B cell (primary cell): ENCODE data around the gene SERPINI1. TPM values are rescaled to one million over a fixed set of nuclear protein-coding genes. Genes with fewer than 3 reads are reported as not detected.

Experiments
- ATAC-seq: fragments of 200-7000 bp; cut with Tn5 transposase; one replicate; pipeline ENCODE4 v1.10.0; 2021; ENCODE audit warnings: low read depth, mild to moderate bottlenecking, moderate number of reproducible peaks, moderate library complexity
- CTCF ChIA-PET: fragments of 350-600 bp; sonication (Branson Sonifier 250); formaldehyde crosslinking; loops from one replicate; lab custom pipeline; 2021; ENCODE audit warnings: antibody characterized with exemption, inconsistent platforms; lab: Charles Lee
- POLR2A ChIA-PET: fragments of 350-600 bp; sonication (Branson Sonifier 250); formaldehyde crosslinking; loops from one replicate; lab custom pipeline; 2021; ENCODE audit warnings: antibody characterized with exemption; lab: Charles Lee
- DNase-seq: peaks from one replicate; pipeline ENCODE4 v3.0.0; 2013
- H2AFZ ChIP-seq: 2 replicates; pipeline ENCODE4 v1.6.1; 2012; ENCODE audit warnings: mild to moderate bottlenecking, low read depth, low read length; ENCODE audit not compliant: insufficient read depth, poor library complexity, severe bottlenecking
- H3K27ac ChIP-seq, 2 donors: 1 replicate in 1 of 2; 2 replicates in 1 of 2; pipeline ENCODE4 v1.5.1; 2012 to 2013; ENCODE audit warnings: low read length in 2 of 2, mild to moderate bottlenecking in 2 of 2, moderate library complexity in 1 of 2
- H3K27me3 ChIP-seq, 4 experiments: fragments of 200-600 bp in 1 of 4; sonication (generic) in 1 of 4; replicated peaks in 1 of 4; 1 replicate in 2 of 4; 2 replicates in 2 of 4; pipeline versions ENCODE4 v1.6.1 to v1.7.0; 2013 to 2016; ENCODE audit warnings: low read length in 3 of 4, mild to moderate bottlenecking in 2 of 4, mixed read lengths in 1 of 4, moderate library complexity in 1 of 4; ENCODE audit not compliant: insufficient read depth in 4 of 4, control insufficient read depth in 3 of 4; ENCODE audit errors: control extremely low read depth in 1 of 4
- H3K36me3 ChIP-seq, 2 experiments: replicated peaks in 1 of 2; 1 replicate in 1 of 2; 2 replicates in 1 of 2; pipeline versions ENCODE4 v1.6.1 to v1.7.1; 2013; ENCODE audit warnings: low read length in 1 of 2; ENCODE audit not compliant: insufficient read depth in 2 of 2, control insufficient read depth in 1 of 2; ENCODE audit errors: control extremely low read depth in 1 of 2, extremely low read depth in 1 of 2
- H3K4me1 ChIP-seq, 2 donors: fragments of 200-600 bp in 1 of 2; sonication (generic) in 1 of 2; 1 replicate in 1 of 2; 2 replicates in 1 of 2; pipeline versions ENCODE4 v1.5.1 to v1.6.1; 2013 to 2017; ENCODE audit warnings: low read length in 2 of 2; ENCODE audit not compliant: control insufficient read depth in 2 of 2, insufficient read depth in 2 of 2
- H3K4me2 ChIP-seq: replicated peaks from 2 replicates; pipeline ENCODE3; 2012; ENCODE audit warnings: mild to moderate bottlenecking, low read depth, low read length; ENCODE audit not compliant: poor library complexity, severe bottlenecking
- H3K4me3 ChIP-seq, 5 experiments: fragments of 200-600 bp in 1 of 5; sonication (generic) in 1 of 5; 1 replicate in 3 of 5; 2 replicates in 2 of 5; pipeline versions ENCODE4 v1.5.1 to v1.7.0; 2011 to 2016; ENCODE audit warnings: low read length in 4 of 5, mild to moderate bottlenecking in 4 of 5, low read depth in 2 of 5, control low read depth in 1 of 5, moderate library complexity in 1 of 5; ENCODE audit not compliant: insufficient read depth in 1 of 5; ENCODE audit errors: control extremely low read depth in 1 of 5, extremely low read depth in 1 of 5
- H3K79me2 ChIP-seq: fragments of 200-600 bp; sonication (generic); one replicate; pipeline ENCODE4 v1.6.0; 2016; ENCODE audit warnings: low read length; ENCODE audit not compliant: control insufficient read depth, insufficient read depth
- H3K9ac ChIP-seq: fragments of 200-600 bp; sonication (generic); 2 replicates; pipeline ENCODE4 v1.6.1; 2017; ENCODE audit warnings: mild to moderate bottlenecking, low read length, moderate library complexity
- H3K9me3 ChIP-seq, 3 donors: one replicate each; pipeline versions ENCODE4 v1.6.1 to v1.7.1; 2013; ENCODE audit warnings: low read length in 2 of 3; ENCODE audit not compliant: control insufficient read depth in 2 of 3, insufficient read depth in 1 of 3; ENCODE audit errors: control extremely low read depth in 1 of 3
- H4K20me1 ChIP-seq: 2 replicates; pipeline ENCODE4 v1.6.0; 2012; ENCODE audit warnings: mild to moderate bottlenecking, low read length; ENCODE audit not compliant: insufficient read depth, control insufficient read depth, poor library complexity, severe bottlenecking
- H3K27ac Mint-ChIP-seq: one replicate; pipeline ENCODE4 v1.8.0; 2021; ENCODE audit warnings: mixed read lengths
- H3K27me3 Mint-ChIP-seq: one replicate; pipeline ENCODE4 v1.8.0; 2021; ENCODE audit warnings: mixed read lengths
- H3K4me1 Mint-ChIP-seq: one replicate; pipeline ENCODE4 v1.8.0; 2021; ENCODE audit warnings: mixed read lengths
- H3K4me3 Mint-ChIP-seq: one replicate; pipeline ENCODE4 v1.8.0; 2021; ENCODE audit warnings: mixed read lengths
- H3K9me3 Mint-ChIP-seq: one replicate; pipeline ENCODE4 v1.8.0; 2022; ENCODE audit warnings: mixed read lengths; ENCODE audit not compliant: insufficient read depth
- EZH2 ChIP-seq: IDR thresholded peaks from 2 replicates; pipeline ENCODE4 v1.6.1; 2012; ENCODE audit warnings: borderline replicate concordance, low read depth, mild to moderate bottlenecking, moderate library complexity, low read length; ENCODE audit not compliant: insufficient read depth, poor library complexity, severe bottlenecking
- WGBS: methylation state at CpG from one replicate; pipeline ENCODE4 v1.1.5; 2013; ENCODE audit warnings: missing lambda C conversion rate; ENCODE audit not compliant: insufficient coverage; 5-methylcytosine and 5-hydroxymethylcytosine counted together
- intact Hi-C: fragments of 100-400 bp; cut with micrococcal nuclease; formaldehyde crosslinking; loops from one replicate; pipeline ENCODE4 v1.10.0; 2022
- polyA plus RNA-seq: library from polyadenylated mRNA; depleted of rRNA; stranded (reverse); fragments of >200 nt; gene quantifications from 2 replicates; pipeline ENCODE4 v1.2.3, GENCODE V29; 2012
- total RNA-seq, 2 donors: library from RNA; stranded (reverse); fragments of 120-200 nt in 1 of 2; gene quantifications; 1 replicate in 1 of 2; 2 replicates in 1 of 2; pipeline versions ENCODE4 v1.2.3 to v1.2.4, GENCODE V29; 2013 to 2022
- TF ChIP-seq, protein P1 (sequence below): fragments of 200-600 bp; IDR thresholded peaks from one replicate; pipeline ENCODE4 v1.8.0; 2022; ENCODE audit warnings: antibody characterized with exemption, mild to moderate bottlenecking

The SERPINI1 gene
- total and polyA plus RNA-seq, 2 donors (not counting 1 experiment from before 2014, with no cell fraction given): 6.8 to 7.0 TPM

- Mint-ChIP-seq H3K4me3 (no peak overlapping the region), H3K27ac (no peak overlapping the region), H3K27me3 (no peaks in the 10 kb centered on the region), H3K9me3 (no peaks in the 10 kb centered on the region), H3K4me1 (peaks cover 2% of the 10 kb centered on the region)
- H3K27me3 ChIP-seq: no peaks in the 10 kb centered on the region
- no peak overlapping the region for H3K27ac ChIP-seq
- intact Hi-C loops: no loop called here
- no peaks in the 10 kb centered on the region for H3K9me3 ChIP-seq
- TF ChIP-seq, protein P1, sequence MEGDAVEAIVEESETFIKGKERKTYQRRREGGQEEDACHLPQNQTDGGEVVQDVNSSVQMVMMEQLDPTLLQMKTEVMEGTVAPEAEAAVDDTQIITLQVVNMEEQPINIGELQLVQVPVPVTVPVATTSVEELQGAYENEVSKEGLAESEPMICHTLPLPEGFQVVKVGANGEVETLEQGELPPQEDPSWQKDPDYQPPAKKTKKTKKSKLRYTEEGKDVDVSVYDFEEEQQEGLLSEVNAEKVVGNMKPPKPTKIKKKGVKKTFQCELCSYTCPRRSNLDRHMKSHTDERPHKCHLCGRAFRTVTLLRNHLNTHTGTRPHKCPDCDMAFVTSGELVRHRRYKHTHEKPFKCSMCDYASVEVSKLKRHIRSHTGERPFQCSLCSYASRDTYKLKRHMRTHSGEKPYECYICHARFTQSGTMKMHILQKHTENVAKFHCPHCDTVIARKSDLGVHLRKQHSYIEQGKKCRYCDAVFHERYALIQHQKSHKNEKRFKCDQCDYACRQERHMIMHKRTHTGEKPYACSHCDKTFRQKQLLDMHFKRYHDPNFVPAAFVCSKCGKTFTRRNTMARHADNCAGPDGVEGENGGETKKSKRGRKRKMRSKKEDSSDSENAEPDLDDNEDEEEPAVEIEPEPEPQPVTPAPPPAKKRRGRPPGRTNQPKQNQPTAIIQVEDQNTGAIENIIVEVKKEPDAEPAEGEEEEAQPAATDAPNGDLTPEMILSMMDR: no peak
- no peak for TF ChIP-seq EZH2
- POLR2A ChIA-PET: no interaction called here
- H3K36me3 ChIP-seq: peaks cover 0 to 1% of the 10 kb centered on the region in 2 experiments
- 20% methylated on average over 1 of the region's 4 CpGs for WGBS
- H3K9ac ChIP-seq: no peak overlapping the region
- H3K4me3 ChIP-seq: no peak overlapping the region
- no peaks in the 10 kb centered on the region for H4K20me1 ChIP-seq
- DNase-seq (no peak), ATAC-seq (no peak)
- H3K4me2 ChIP-seq: no peak overlapping the region
- CTCF ChIA-PET: no interaction called here
- no peaks in the 10 kb centered on the region for H3K79me2 ChIP-seq
- no peak overlapping the region for H2AFZ ChIP-seq
- H3K4me1 ChIP-seq: no peaks in the 10 kb centered on the region
These were observed 51.9 kb downstream of the SERPINI1 start for GRCh38 chr3:167787440-167787839.

GRCh38 chr3:167798443-167798842 is 62.9 kb downstream of the SERPINI1 start:
- ATAC-seq: no peak
- Histone ChIP-seq H3K4me1 (peaks cover 10% of the 10 kb centered on the region in 2 donors), H3K36me3 (no peaks in the 10 kb centered on the region), H3K79me2 (no peaks in the 10 kb centered on the region), H3K9me3 (peaks cover 0 to 3% (median 0%) of the 10 kb centered on the region in 3 donors), H3K27ac (no peak overlapping the region), H2AFZ (no peak overlapping the region), H4K20me1 (no peaks in the 10 kb centered on the region), H3K9ac (peak overlapping the region; percentile 14), H3K4me2 (peak overlapping the region; percentile 40), H3K4me3 (no peak overlapping the region), H3K27me3 (no peaks in the 10 kb centered on the region)
- intact Hi-C loops: no loop called here
- peak; percentile 42 for DNase-seq
- no peak for TF ChIP-seq EZH2
- TF ChIP-seq, protein P1: no peak
- H3K27ac Mint-ChIP-seq: peak overlapping the region; percentile 51
- CTCF ChIA-PET: interaction anchor here (0.7 to 1.5 kb wide), 3 partner anchors 20 to 84 kb away, joined by 3 to 7 read pairs (median 3); no protein-coding TSS in a partner anchor
- POLR2A ChIA-PET: no interaction called here
- H3K4me1 Mint-ChIP-seq: peaks cover 18% of the 10 kb centered on the region
- no peaks in the 10 kb centered on the region for H3K27me3 Mint-ChIP-seq
- H3K9me3 Mint-ChIP-seq: no peaks in the 10 kb centered on the region
- H3K4me3 Mint-ChIP-seq: peak overlapping the region; percentile 33
